Stomach smooth muscle (tissue), 2 donors: ENCODE measurements around the gene MYLK.

Experiments used
- H3K27ac ChIP-seq: one replicate; pipeline ENCODE4 v1.7.0; 2013; ENCODE audit warnings: mild to moderate bottlenecking, low read length, inconsistent platforms
- H3K27me3 ChIP-seq, 2 donors: one replicate each; pipeline ENCODE4 v1.7.0; 2013; ENCODE audit warnings: low read length in 2 of 2; ENCODE audit not compliant: insufficient read depth in 2 of 2, control insufficient read depth in 1 of 2
- H3K36me3 ChIP-seq, 2 donors: one replicate each; pipeline ENCODE4 v1.7.0; 2013; ENCODE audit warnings: low read length in 2 of 2; ENCODE audit not compliant: control insufficient read depth in 2 of 2, insufficient read depth in 2 of 2
- H3K4me1 ChIP-seq: one replicate; pipeline ENCODE4 v1.7.0; 2013; ENCODE audit warnings: low read length; ENCODE audit not compliant: control insufficient read depth, insufficient read depth
- H3K4me3 ChIP-seq, 2 donors: one replicate each; pipeline ENCODE4 v1.7.0; 2013; ENCODE audit warnings: low read length in 2 of 2
- H3K9ac ChIP-seq, 2 donors: one replicate each; pipeline ENCODE4 v1.7.0; 2013; ENCODE audit warnings: low read length in 2 of 2, mild to moderate bottlenecking in 1 of 2
- H3K9me3 ChIP-seq, 2 donors: one replicate each; pipeline ENCODE4 v1.7.0; 2013; ENCODE audit warnings: low read length in 2 of 2; ENCODE audit not compliant: control insufficient read depth in 2 of 2
- donor health status: healthy.
- donor health status: Pancreatic carcinoma.

MYLK gene

GRCh38 chr3:123877466-123877865, 6.7 kb downstream of the MYLK start:
- H3K4me3 ChIP-seq: no peak overlapping the region
- H3K9me3 ChIP-seq: no peaks in the 10 kb centered on the region
- H3K9ac ChIP-seq: no peak overlapping the region
- no peak overlapping the region for H3K27ac ChIP-seq
- no peaks in the 10 kb centered on the region for H3K27me3 ChIP-seq
- no peaks in the 10 kb centered on the region for H3K4me1 ChIP-seq
- peaks cover 0 to 4% of the 10 kb centered on the region in 2 donors for H3K36me3 ChIP-seq

GRCh38 chr3:123876858-123877257, 7.3 kb downstream of the MYLK start:
- Histone ChIP-seq H3K4me1 (no peaks in the 10 kb centered on the region), H3K4me3 (no peak overlapping the region), H3K9me3 (no peaks in the 10 kb centered on the region), H3K36me3 (peaks cover 0 to 4% of the 10 kb centered on the region in 2 donors), H3K9ac (no peak overlapping the region), H3K27me3 (no peaks in the 10 kb centered on the region), H3K27ac (no peak overlapping the region)

DNA sequence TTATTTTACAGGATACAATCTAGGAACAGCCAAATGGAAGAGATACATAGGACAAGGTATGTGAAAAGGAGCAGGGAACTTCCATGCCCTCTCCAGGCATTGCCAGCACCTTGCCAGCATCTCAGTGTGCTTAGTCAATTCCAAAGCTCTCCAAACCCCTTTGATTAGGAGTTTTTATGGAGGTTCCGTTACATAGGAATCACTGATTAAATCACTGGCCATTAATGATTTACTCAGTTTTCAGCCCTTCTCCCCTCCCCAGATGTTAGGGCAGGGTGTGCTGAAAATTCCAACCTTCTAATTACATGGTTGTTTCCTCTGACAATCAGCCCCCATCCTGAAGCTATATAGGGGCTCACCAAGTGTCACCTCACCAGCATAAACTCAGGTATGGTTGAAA, 11.5 kb downstream of the MYLK start:
- Histone ChIP-seq H3K4me3 (no peak overlapping the region), H3K36me3 (peaks cover 0 to 4% of the 10 kb centered on the region in 2 donors), H3K27ac (no peak overlapping the region), H3K4me1 (no peaks in the 10 kb centered on the region), H3K9ac (no peak overlapping the region), H3K9me3 (no peaks in the 10 kb centered on the region), H3K27me3 (no peaks in the 10 kb centered on the region)

DNA sequence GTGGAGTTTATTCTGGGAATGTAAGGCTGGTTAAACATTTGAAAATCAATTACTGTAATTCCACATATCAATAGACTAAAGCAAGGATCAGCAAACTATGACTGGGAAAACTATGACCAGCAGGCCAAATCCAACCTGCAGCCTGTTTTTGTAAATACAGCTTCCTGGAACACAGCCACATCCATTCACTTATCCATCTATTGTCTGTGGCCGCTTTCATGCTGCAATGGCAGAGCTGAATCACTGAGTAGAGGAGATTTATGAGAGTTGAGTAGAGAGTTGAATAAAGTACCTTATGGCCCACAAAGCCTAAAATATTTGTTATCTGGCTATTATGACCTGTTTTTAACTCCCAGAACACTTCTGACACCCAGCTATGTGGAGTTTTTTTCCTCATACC, 12.2 kb downstream of the MYLK start:
- Histone ChIP-seq H3K36me3 (peaks cover 0 to 4% of the 10 kb centered on the region in 2 donors), H3K9me3 (no peaks in the 10 kb centered on the region), H3K4me3 (no peak overlapping the region), H3K27ac (no peak overlapping the region), H3K4me1 (no peaks in the 10 kb centered on the region), H3K27me3 (no peaks in the 10 kb centered on the region), H3K9ac (no peak overlapping the region)

DNA sequence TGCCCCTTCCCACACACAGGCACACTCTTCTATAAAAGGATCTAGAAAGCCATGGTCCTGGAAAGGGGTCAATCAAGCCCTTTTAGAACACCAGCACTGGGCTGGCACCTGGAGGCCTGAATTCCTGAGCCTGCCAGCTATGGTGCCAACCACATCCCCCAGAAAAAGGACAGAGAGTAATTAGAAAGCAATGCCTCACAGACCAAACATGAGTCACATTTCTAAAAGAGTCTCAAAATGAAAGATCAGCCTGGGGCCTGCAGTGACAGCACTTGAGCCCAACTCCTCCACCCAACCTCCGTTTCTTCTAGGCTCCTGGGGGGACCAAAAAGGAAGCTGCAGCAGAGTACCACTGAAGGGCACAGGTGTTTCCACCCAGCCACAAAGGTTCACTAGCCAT, 14.1 kb downstream of the MYLK start:
- Histone ChIP-seq H3K9me3 (no peaks in the 10 kb centered on the region), H3K36me3 (peaks cover 0 to 6% of the 10 kb centered on the region in 2 donors), H3K4me1 (no peaks in the 10 kb centered on the region), H3K9ac (no peak overlapping the region), H3K27ac (no peak overlapping the region), H3K27me3 (no peaks in the 10 kb centered on the region), H3K4me3 (no peak overlapping the region)

- Histone ChIP-seq H3K27me3 (no peaks in the 10 kb centered on the region), H3K4me1 (no peaks in the 10 kb centered on the region), H3K36me3 (peaks cover 0 to 4% of the 10 kb centered on the region in 2 donors), H3K27ac (no peak overlapping the region), H3K9ac (no peak overlapping the region), H3K4me3 (no peak overlapping the region), H3K9me3 (no peaks in the 10 kb centered on the region)
These were observed 15.0 kb downstream of the MYLK start for GRCh38 chr3:123869165-123869564.

- no peak overlapping the region for H3K27ac ChIP-seq
- H3K4me3 ChIP-seq: no peak overlapping the region
- H3K36me3 ChIP-seq: peaks cover 0 to 4% of the 10 kb centered on the region in 2 donors
- no peaks in the 10 kb centered on the region for H3K4me1 ChIP-seq
- H3K9ac ChIP-seq: no peak overlapping the region
- no peaks in the 10 kb centered on the region for H3K9me3 ChIP-seq
- H3K27me3 ChIP-seq: no peaks in the 10 kb centered on the region
These were observed 19.4 kb downstream of the MYLK start for GRCh38 chr3:123864706-123865105.

DNA sequence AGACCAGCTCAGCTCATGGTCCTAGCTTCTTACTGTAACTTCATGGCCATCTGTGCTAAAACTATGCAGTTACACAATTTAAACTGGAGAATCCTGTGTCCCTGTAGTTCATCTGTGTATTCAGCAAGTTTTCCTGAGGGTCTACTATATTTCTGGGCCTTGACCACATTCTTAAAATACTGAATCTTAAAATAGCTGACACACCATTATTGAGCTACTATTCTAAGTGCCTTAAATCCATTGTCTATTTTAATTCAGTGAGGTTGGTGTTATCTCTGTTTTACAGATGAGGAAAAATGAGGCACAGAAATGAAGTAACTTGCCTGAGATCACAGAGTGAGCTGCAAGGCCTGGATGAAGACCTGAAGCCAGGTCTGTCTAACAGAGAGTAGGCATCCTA, 22.0 kb downstream of the MYLK start:
- Histone ChIP-seq H3K36me3 (peaks cover 0 to 4% of the 10 kb centered on the region in 2 donors), H3K4me3 (no peak overlapping the region), H3K4me1 (no peaks in the 10 kb centered on the region), H3K27ac (no peak overlapping the region), H3K9me3 (no peaks in the 10 kb centered on the region), H3K27me3 (no peaks in the 10 kb centered on the region), H3K9ac (no peak overlapping the region)

DNA sequence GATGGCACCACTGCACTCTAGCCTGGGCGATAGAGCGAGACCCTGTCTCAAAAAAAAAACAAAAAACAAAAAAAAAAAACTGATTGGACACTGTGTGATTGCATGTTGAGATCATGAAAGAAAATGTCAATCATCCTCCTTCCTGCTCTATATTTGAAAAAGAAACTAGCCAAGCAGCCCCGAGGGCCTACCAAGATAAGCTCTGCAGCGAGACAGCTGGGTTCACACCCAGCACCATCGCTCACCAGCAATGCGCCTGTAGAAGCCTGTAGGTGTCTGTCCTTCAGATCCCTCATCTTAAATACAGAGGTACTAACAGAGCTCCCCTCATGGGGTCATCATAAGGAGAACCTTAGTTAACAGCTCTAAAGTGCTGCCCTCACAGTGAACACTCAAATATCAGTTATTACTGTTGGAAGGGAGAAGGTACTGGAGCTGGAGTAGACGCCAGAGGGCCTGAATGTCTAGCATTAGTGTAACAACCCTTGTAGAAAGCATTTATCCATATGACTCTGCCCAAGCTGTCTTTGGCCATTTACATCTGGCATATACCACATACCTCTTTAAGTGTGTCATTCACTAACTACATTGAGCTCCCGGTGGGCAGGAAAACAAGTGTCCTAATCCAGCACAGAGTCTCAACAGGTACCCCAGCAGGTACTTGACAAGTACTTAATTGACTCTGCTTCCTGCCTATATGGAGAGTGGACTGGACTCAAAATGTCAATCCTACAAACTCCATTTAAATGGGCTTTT, 22.9 kb downstream of the MYLK start:
- Histone ChIP-seq H3K4me1 (no peaks in the 10 kb centered on the region), H3K4me3 (no peak overlapping the region), H3K27me3 (no peaks in the 10 kb centered on the region), H3K36me3 (peaks cover 0 to 4% of the 10 kb centered on the region in 2 donors), H3K9ac (no peak overlapping the region), H3K27ac (no peak overlapping the region), H3K9me3 (no peaks in the 10 kb centered on the region)

DNA sequence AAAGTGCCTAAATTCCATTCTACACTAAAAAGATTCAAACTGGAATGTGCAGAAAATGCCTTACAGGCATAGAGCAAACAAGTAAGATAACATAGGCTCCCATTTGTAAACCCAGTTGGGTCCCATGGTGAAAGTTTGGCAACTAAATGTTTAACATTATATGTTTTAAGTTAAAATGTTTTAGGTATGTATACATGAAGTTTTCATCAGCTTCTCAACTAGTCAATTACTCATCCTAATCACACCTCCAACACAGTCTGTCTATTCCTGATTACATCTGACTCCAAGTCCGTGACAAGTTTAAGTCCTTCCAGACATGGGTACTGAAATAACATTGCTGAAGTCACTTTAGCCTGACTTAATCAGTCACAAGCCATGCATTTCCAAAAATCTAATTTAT, 25.0 kb downstream of the MYLK start:
- H3K9ac ChIP-seq: no peak overlapping the region

GRCh38 chr3:123854905-123855304, 29.2 kb downstream of the MYLK start:
- Histone ChIP-seq H3K27ac (no peak overlapping the region), H3K4me1 (no peaks in the 10 kb centered on the region), H3K4me3 (no peak overlapping the region), H3K27me3 (no peaks in the 10 kb centered on the region), H3K9ac (no peak overlapping the region), H3K9me3 (no peaks in the 10 kb centered on the region), H3K36me3 (no peaks in the 10 kb centered on the region)

More for the DNA sequence above, 25.0 kb downstream of the MYLK start:
- Histone ChIP-seq H3K4me3 (no peak overlapping the region), H3K36me3 (no peaks in the 10 kb centered on the region), H3K27ac (no peak overlapping the region), H3K4me1 (no peaks in the 10 kb centered on the region), H3K27me3 (no peaks in the 10 kb centered on the region), H3K9me3 (no peaks in the 10 kb centered on the region)
